HG02884 (cell line): ENCODE measurements around the gene YEATS2.
"Not testable (repeated sequence)": the region's sequence is repeated elsewhere in the genome, so short reads cannot be mapped to it uniquely, and the experiment has no call there.

ENCODE experiments used
- ATAC-seq: cut with Tn5 transposase; IDR thresholded peaks from one replicate; pipeline ENCODE4 v1.9.1; 2021; ENCODE audit warnings: mild to moderate bottlenecking, moderate library complexity; ENCODE audit not compliant: unreplicated experiment

The YEATS2 gene

GRCh38 chr3:183711516-183711915 lies 13.9 kb downstream of the YEATS2 start:
- ATAC-seq: no peak

GRCh38 chr3:183714622-183715021 lies 17.0 kb downstream of the YEATS2 start:
- no peak for ATAC-seq

DNA sequence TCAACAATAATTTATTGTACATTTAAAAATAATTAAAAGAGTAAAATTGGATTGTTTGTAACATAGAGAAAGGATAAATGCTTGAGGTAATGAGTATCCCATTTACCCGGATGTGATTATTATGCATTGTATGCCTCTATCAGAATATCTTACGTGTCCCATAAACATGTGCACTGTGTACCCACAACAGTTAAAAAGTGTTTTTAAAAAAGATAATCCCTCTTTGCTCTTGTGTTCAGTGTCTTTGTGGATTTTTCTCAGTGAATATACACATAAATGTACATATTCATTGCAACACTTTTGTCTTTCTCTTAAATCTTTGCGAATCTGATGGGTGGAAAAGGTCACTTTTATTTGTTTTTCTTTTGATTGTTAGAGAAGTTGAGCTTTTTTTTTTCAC lies 20.4 kb downstream of the YEATS2 start:
- ATAC-seq: no peak

- ATAC-seq: no peak
Measured at GRCh38 chr3:183725387-183725786, 27.8 kb downstream of the YEATS2 start.

DNA sequence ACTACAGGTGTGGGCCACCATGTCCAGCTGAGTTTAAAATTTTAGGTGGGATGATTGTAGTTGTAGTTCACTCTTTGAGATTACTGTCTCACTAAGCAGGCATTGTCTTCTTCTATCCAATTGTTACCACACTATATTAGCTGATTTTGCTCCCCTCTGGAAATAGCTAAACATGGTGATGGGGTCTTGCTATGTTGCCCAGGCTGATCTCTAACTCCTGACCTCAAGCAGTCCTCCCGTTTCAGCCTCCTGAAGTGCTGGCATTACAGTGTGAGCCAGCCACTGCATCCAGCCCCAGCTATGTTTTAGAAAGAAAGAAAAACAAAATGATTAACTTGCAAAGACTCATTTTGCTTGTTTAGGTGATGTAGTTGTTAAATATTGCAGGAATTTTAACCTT lies 30.6 kb downstream of the YEATS2 start:
- no peak for ATAC-seq

GRCh38 chr3:183730361-183730760 lies 32.8 kb downstream of the YEATS2 start:
- ATAC-seq: no peak

DNA sequence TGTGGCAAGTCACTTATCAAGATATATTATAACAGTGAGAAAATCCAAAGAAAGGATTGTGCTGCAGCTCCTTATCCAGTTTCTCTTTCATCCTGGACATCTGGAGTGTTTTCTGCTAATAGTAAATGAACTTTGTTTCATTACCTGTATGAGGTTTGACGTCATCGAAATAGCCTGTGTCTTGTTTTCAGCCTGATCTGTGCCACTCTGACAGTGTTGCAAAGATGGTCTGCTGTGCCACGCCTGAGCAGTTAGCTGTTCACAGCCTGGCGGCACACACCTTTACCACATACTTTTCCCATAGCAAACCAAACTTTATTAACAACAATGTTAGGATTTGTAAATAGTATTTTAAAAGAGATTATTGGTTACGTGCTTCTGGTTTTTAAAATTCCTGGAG lies 34.0 kb downstream of the YEATS2 start:
- no peak for ATAC-seq

GRCh38 chr3:183733553-183733952 lies 36.0 kb downstream of the YEATS2 start:
- ATAC-seq: no peak

DNA sequence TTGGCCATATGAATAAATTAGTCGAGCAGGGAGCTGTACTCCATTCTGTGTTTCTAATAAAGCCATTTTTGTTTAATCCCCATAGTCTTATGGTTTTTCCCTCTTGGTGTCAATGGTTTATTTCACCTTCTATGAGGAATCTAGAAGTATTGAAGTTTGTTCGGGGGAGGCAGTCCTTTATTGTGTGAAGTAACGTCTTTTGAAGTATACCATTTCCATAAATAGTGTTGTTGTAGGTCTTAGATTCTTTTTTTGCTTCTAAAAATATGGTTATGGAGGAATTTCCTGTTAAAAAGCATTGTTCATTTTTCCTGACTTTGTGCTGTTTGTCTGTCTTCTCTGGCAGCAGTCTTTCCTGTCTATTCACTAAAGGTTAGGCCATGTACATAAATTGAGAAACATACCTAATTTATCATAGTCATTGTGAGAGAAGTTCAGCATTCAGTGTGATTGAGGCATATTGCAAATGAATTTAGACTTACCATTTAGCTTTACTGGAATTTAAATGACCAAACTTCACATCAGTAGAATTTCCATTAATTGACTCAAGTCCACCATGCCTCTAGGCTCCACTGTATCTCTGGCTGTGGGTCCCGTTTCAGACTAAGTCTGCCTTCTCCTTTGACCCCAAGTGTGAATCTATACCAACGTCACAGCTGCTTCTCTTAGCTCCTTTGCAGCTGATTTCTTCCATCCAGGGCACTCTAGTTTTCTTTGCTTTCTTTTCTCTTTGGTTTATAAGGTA lies 37.3 kb downstream of the YEATS2 start:
- no peak for ATAC-seq

GRCh38 chr3:183737116-183737515 lies 39.5 kb downstream of the YEATS2 start:
- no peak for ATAC-seq

- ATAC-seq: not testable (repeated sequence)
Measured at GRCh38 chr3:183740154-183740553, 42.6 kb downstream of the YEATS2 start.

- ATAC-seq: no peak
Measured at GRCh38 chr3:183743231-183743630, 45.6 kb downstream of the YEATS2 start.

DNA sequence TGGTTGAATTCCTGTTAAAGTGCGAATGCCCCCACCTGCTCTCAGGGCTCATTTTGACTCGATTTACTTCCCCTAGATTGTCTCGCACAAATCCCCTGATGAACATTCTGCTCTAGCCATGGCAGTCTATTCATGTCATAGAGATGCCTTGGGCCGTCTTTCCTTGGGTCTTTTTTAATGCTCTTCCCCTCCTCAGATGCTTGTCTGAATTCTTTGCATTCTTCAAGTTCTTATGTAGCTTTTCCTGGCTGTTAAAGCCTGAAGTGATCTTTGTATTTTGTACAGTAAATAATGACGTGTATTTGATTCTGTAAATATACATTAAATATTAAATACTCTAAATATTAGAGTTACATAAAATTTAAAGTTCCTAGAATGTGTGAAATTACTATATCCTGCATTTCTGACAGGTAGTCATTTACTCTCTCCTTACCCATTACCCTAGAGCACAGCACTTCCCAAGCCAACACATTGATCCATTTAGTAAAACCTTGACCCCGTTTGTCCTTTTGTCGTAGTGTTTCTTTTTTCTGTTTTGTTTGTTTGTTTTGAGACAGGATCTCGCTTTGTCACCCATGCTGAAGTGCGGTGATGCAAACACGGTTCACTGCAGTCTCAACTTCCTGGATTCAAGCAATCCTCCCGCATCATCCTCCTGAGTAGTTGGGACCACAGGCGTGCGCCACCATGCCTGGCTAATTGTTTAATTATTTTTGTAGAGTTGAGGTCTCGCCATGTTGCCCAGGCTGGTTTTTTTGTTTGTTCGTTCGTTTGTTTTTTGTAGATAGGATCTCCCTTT lies 47.9 kb downstream of the YEATS2 start:
- no peak for ATAC-seq

GRCh38 chr3:183754052-183754451 lies 56.5 kb downstream of the YEATS2 start:
- ATAC-seq: no peak

DNA sequence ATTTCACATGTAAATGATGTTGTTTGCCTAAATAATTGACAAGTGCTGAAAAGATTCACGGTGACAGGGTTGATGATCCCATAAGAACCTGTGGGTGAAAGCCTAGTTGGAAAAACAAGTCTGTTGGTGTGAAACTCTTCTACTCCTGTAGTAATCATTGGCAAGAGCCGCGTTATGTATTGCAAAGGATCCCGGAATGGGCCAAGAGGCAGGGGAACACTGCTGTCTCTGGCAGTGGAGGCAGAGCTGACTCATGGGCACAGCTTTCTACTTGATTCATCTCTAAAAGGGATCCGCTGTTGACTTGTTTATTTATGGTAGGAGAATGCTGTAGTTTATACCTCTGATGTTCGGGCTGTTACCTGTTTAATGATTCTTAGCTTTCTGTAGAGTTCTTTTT lies 64.7 kb downstream of the YEATS2 start:
- ATAC-seq: no peak

GRCh38 chr3:183764847-183765731 lies 67.5 kb downstream of the YEATS2 start:
- no peak for ATAC-seq

DNA sequence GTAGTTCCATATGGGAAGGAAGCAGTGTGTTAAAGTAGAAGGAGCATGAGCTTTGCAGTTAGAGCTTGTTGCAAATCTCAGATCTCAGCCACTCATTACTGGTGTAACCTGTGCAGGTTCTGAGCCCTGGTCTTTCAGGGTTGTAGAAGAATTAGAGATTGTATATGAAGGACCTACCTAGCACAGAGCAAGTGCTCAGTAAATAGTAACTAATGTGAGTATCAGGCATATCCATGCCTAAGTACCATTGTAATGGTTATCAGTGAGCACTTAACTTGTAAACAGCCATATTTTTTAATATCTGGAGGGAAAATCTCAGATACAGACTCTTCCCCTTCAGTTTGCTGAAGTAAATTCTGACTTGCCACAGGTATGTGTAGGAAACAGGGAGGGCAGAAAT lies 68.5 kb downstream of the YEATS2 start:
- no peak for ATAC-seq

DNA sequence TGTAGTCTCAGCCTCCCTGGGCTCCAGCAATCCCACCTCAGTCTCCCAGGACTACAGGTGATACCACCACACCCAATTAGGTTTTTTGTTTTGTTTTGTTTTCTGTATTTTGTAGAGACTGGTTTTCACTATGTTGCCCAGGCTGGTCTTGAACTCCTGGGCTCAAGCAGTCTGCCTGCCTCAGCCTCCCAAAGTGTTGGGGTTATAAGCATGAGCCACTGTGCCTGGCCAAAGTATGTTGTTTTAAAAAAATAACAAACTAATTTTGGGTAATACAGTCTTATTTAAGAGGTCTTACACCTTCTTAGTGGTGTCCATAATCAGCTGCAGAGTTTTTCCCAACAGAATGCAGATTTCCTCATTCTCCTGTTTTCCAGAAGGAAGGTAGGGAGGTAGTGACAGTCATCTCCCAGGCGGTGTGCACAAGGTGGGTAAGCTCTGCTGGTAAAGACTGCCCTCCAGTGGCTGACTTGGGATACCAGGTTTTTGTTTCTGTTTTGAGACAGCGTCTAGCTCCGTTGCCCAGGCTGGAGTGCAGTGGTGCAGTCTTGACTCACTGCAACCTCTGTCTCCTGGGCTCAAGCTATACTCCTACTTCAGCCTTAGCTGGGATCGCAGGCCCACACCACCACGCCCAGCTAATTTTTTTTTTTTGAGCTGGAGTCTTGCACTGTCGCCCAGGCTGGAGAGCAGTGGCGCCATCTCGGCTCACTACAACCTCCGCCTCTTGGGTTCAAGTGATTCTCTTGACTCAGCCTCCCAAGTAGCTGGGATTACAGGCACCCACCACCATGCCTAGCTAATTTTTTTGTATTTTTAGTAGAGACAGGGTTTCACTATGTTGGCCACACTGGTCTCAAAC lies 69.4 kb downstream of the YEATS2 start:
- peak; percentile 57 for ATAC-seq

GRCh38 chr3:183768114-183768513 lies 70.5 kb downstream of the YEATS2 start:
- ATAC-seq: no peak

GRCh38 chr3:183769453-183769852 lies 71.9 kb downstream of the YEATS2 start:
- ATAC-seq: no peak
